Measurements from ENCODE around the gene CDKN2A.
"Not testable (repeated sequence)": the region's sequence is repeated elsewhere in the genome, so short reads cannot be mapped to it uniquely, and the experiment has no call there.

The CDKN2A gene

DNA sequence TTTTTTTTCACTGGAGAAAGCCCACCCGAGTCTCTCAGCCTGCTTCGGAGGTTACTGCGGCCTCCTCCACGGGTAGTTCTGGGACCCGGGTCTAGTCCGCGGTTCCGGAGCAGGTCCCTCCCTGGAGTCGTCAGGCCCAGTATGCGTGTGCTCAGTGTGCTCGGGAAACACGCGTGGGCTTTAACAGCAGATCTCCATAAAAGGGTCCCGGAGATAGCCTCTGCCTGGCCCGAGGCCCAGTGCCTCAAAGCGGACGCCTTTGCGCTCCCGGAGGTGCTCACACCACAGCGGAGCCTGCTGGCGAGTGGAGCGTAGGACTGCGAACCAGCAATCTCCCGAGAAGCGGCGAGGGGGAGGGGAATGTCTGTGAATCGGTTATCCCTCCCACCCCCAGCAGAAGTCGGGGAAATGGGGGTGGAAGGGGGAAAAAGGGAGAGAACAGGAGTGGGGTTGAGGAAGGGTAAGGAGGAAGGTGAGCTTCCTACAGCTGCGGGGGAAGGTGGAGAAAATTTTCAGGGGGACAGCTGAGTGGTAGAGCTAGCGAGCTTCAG lies 28.7 kb downstream of the CDKN2A start:
- Histone ChIP-seq H3K79me2 (ENCODE audit: insufficient read depth, low read depth) (no peaks in the 10 kb centered on the region), H3K9ac (no peak overlapping the region), H3K27ac (no peak overlapping the region), H3K4me3 (IDR thresholded peaks at IDR 0.05; ENCODE audit: insufficient read depth, low read depth, low read length) (no peak overlapping the region), H3K4me1 (ENCODE audit: low read depth, poor library complexity, severe bottlenecking) (no peaks in the 10 kb centered on the region), H3K36me3 (ENCODE audit: insufficient read depth) (peaks cover 26% of the 10 kb centered on the region; the same call in 1 of the 2 replicates), H3K4me2 (no peak overlapping the region), H2AFZ (ENCODE audit: low read depth) (no peak overlapping the region), H4K20me1 (ENCODE audit: insufficient read depth) (no peaks in the 10 kb centered on the region), H3K27me3 (ENCODE audit: insufficient read depth, low read depth) (no peaks in the 10 kb centered on the region)
- TF ChIP-seq, protein P1, sequence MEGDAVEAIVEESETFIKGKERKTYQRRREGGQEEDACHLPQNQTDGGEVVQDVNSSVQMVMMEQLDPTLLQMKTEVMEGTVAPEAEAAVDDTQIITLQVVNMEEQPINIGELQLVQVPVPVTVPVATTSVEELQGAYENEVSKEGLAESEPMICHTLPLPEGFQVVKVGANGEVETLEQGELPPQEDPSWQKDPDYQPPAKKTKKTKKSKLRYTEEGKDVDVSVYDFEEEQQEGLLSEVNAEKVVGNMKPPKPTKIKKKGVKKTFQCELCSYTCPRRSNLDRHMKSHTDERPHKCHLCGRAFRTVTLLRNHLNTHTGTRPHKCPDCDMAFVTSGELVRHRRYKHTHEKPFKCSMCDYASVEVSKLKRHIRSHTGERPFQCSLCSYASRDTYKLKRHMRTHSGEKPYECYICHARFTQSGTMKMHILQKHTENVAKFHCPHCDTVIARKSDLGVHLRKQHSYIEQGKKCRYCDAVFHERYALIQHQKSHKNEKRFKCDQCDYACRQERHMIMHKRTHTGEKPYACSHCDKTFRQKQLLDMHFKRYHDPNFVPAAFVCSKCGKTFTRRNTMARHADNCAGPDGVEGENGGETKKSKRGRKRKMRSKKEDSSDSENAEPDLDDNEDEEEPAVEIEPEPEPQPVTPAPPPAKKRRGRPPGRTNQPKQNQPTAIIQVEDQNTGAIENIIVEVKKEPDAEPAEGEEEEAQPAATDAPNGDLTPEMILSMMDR (conservative IDR thresholded peaks at IDR 0.05; ENCODE audit: low read depth, low read length), result no peak

DNA sequence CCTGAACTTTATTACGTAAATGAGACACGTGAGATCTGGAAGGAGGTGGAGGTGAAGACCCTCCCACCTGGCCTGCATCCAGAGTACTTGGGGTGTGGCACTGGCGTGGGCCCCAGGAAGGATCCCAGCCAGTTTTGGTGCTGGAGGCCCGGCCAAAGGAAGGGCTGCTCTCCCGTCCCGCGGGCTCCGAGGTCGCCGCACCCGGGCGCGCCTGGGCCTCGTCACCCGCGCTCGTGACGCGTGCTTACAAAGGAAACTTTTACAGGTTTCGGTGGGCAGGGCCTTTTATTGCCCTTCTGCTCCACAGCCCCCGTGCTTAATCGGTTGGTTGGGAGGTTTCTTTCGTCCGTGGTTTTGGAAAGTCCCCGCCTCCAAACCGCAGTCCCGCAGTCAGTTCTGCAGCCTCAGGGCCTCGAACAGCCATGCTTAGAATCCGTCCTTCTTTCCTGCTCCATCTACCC lies 29.2 kb downstream of the CDKN2A start:
- Histone ChIP-seq H4K20me1 (ENCODE audit: insufficient read depth) (no peaks in the 10 kb centered on the region), H3K27me3 (ENCODE audit: insufficient read depth, low read depth) (no peaks in the 10 kb centered on the region), H3K9ac (no peak overlapping the region), H3K4me2 (no peak overlapping the region), H3K27ac (no peak overlapping the region), H3K36me3 (ENCODE audit: insufficient read depth) (peaks cover 23% of the 10 kb centered on the region; the same call in 1 of the 2 replicates), H2AFZ (ENCODE audit: low read depth) (no peak overlapping the region), H3K79me2 (ENCODE audit: insufficient read depth, low read depth) (no peaks in the 10 kb centered on the region), H3K4me3 (IDR thresholded peaks at IDR 0.05; ENCODE audit: insufficient read depth, low read depth, low read length) (no peak overlapping the region), H3K4me1 (ENCODE audit: low read depth, poor library complexity, severe bottlenecking) (no peaks in the 10 kb centered on the region)
- TF ChIP-seq, protein P1 (conservative IDR thresholded peaks at IDR 0.05; ENCODE audit: low read depth, low read length), result no peak

DNA sequence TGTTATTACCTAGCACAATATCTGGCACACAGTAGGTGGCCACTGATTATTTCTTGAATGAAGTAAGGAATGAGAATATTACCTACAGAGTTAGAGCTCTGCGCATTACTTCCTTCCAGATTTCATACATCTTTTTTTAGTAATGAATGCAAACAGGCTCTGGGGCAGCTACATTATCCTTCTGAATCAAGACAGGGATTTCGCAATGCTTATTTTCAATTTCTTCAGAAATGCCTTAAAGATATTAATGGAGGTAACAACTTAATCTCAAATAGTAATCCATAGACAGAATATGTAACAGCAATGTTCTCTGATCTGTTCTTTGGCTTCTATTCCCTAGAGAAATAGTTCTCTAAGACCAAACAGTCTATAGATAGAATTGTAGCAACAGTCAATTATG lies 32.6 kb downstream of the CDKN2A start:
- Histone ChIP-seq H2AFZ (ENCODE audit: low read depth) (no peak overlapping the region), H4K20me1 (ENCODE audit: insufficient read depth) (no peaks in the 10 kb centered on the region), H3K4me2 (no peak overlapping the region), H3K79me2 (ENCODE audit: insufficient read depth, low read depth) (no peaks in the 10 kb centered on the region), H3K27me3 (ENCODE audit: insufficient read depth, low read depth) (no peaks in the 10 kb centered on the region), H3K36me3 (ENCODE audit: insufficient read depth) (no peaks in the 10 kb centered on the region), H3K9ac (no peak overlapping the region), H3K4me1 (ENCODE audit: low read depth, poor library complexity, severe bottlenecking) (peaks cover 3% of the 10 kb centered on the region), H3K4me3 (IDR thresholded peaks at IDR 0.05; ENCODE audit: insufficient read depth, low read depth, low read length) (no peak overlapping the region), H3K27ac (no peak overlapping the region)
- TF ChIP-seq, protein P1 (conservative IDR thresholded peaks at IDR 0.05; ENCODE audit: low read depth, low read length), result no peak

DNA sequence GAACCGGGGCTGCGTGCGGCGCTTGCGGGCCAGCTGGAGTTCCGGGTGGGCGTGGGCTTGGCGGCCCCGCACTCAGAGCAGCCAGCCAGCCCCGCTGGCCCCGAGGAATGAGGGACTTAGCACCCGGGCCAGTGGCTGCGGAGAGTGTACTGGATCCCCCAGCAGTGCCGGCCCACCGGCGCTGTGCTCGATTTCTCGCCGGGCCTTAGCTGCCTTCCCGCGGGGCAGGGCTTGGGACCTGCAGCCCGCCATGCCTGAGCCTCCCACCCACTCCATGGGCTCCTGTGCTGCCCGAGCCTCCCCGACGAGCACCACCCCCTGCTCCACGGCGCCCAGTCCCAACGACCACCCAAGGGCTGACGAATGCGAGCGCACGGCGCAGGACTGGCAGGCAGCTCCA lies 34.9 kb downstream of the CDKN2A start:
- not testable (repeated sequence) for H3K36me3 ChIP-seq (ENCODE audit: insufficient read depth); H3K27me3 ChIP-seq (ENCODE audit: insufficient read depth, low read depth); H3K27ac ChIP-seq; H4K20me1 ChIP-seq (ENCODE audit: insufficient read depth); H2AFZ ChIP-seq (ENCODE audit: low read depth); H3K4me3 ChIP-seq (IDR thresholded peaks at IDR 0.05; ENCODE audit: insufficient read depth, low read depth, low read length); H3K9ac ChIP-seq; H3K79me2 ChIP-seq (ENCODE audit: insufficient read depth, low read depth); H3K4me2 ChIP-seq; H3K4me1 ChIP-seq (ENCODE audit: low read depth, poor library complexity, severe bottlenecking)

DNA sequence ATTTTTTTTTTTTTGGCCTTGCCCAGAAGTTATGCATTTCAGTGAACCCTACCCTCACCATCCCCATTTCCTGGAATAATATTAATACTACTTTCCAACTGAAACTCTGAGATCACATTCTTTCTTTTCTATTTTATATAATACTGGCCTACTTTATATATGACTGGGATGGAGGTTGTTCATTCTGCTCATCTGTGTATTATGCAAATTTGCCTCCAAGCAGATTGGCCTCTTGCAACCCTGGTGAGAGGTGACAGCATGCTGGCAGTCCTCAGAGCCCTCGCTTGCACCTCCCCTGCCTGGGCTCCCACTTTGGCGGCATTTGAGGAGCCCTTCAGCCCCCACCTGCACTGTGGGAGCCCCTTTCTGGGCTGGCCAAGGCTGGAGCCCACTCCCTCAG lies 35.4 kb downstream of the CDKN2A start:
- Histone ChIP-seq H4K20me1 (ENCODE audit: insufficient read depth) (no peaks in the 10 kb centered on the region), H3K9ac (no peak overlapping the region), H3K4me3 (IDR thresholded peaks at IDR 0.05; ENCODE audit: insufficient read depth, low read depth, low read length) (no peak overlapping the region), H3K27ac (no peak overlapping the region), H3K4me1 (ENCODE audit: low read depth, poor library complexity, severe bottlenecking) (peaks cover 3% of the 10 kb centered on the region), H3K4me2 (no peak overlapping the region), H3K27me3 (ENCODE audit: insufficient read depth, low read depth) (no peaks in the 10 kb centered on the region), H2AFZ (ENCODE audit: low read depth) (no peak overlapping the region), H3K79me2 (ENCODE audit: insufficient read depth, low read depth) (no peaks in the 10 kb centered on the region), H3K36me3 (ENCODE audit: insufficient read depth) (no peaks in the 10 kb centered on the region)
- TF ChIP-seq, protein P1 (conservative IDR thresholded peaks at IDR 0.05; ENCODE audit: low read depth, low read length), result no peak
